ENCODE data around the gene RHBDL1.
A peak's percentile ranks its signal among the peaks of the same experiment; 100 is the strongest.
"Not testable (repeated sequence)": the region's sequence is repeated elsewhere in the genome, so short reads cannot be mapped to it uniquely, and the experiment has no call there.

RHBDL1 gene

DNA sequence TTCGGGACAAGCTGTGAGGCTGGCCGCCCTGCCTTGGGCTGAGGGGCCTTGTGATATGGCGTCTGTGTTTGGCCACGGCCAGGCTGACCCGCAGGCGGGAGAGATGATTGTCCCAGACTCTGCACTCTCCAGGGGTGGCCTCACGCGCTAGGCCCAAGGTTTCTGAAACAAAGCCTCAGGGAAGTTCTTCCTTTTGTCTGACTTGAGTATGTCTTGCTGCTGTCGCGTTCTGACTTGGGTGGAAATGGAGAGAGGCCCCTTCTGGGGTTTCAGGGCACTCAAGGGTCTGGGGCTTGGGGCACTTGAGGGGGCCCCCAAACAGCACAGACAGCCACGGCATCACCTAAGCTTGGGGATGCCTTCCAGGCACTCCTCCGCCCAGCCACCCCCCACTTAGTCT, 35.6 kb downstream of the RHBDL1 start:
- no peaks in the 10 kb centered on the region for H3K79me2 ChIP-seq (ENCODE audit: insufficient read depth, low read length)
- H4K20me1 ChIP-seq (ENCODE audit: low read depth, low read length) = no peaks in the 10 kb centered on the region
- no peaks in the 10 kb centered on the region for H3F3A ChIP-seq (ENCODE audit: insufficient read depth)
- no peak overlapping the region for H3K9ac ChIP-seq (ENCODE audit: low read length)
- H3K27ac ChIP-seq (ENCODE audit: low read depth, low read length) = no peak overlapping the region
- no peaks in the 10 kb centered on the region for H3K9me3 ChIP-seq (ENCODE audit: insufficient read depth, low read length)
- H3K36me3 ChIP-seq (ENCODE audit: low read length) = no peaks in the 10 kb centered on the region
- H3K4me3 ChIP-seq (ENCODE audit: insufficient read depth, low read length, poor library complexity, severe bottlenecking) = no peak overlapping the region
- H3K4me2 ChIP-seq (ENCODE audit: low read depth, low read length, poor library complexity, severe bottlenecking) = no peak overlapping the region
- no peak overlapping the region for H2AFZ ChIP-seq (ENCODE audit: low read depth, low read length, severe bottlenecking)
- H3K9me2 ChIP-seq (replicated peaks; ENCODE audit: insufficient read depth, low read length) = no peaks in the 10 kb centered on the region
- H3K27me3 ChIP-seq (ENCODE audit: low read length) = no peaks in the 10 kb centered on the region
- TF ChIP-seq EZH2phosphoT487 (conservative IDR thresholded peaks at IDR 0.05; ENCODE audit: low read length) = no peak
- TF ChIP-seq, protein P1, sequence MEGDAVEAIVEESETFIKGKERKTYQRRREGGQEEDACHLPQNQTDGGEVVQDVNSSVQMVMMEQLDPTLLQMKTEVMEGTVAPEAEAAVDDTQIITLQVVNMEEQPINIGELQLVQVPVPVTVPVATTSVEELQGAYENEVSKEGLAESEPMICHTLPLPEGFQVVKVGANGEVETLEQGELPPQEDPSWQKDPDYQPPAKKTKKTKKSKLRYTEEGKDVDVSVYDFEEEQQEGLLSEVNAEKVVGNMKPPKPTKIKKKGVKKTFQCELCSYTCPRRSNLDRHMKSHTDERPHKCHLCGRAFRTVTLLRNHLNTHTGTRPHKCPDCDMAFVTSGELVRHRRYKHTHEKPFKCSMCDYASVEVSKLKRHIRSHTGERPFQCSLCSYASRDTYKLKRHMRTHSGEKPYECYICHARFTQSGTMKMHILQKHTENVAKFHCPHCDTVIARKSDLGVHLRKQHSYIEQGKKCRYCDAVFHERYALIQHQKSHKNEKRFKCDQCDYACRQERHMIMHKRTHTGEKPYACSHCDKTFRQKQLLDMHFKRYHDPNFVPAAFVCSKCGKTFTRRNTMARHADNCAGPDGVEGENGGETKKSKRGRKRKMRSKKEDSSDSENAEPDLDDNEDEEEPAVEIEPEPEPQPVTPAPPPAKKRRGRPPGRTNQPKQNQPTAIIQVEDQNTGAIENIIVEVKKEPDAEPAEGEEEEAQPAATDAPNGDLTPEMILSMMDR (IDR thresholded peaks at IDR 0.05; ENCODE audit: insufficient read depth, low read length, poor library complexity, severe bottlenecking) = no peak

- H3K27ac ChIP-seq (ENCODE audit: low read depth, low read length) = no peak overlapping the region
- H3K4me3 ChIP-seq (ENCODE audit: insufficient read depth, low read length, poor library complexity, severe bottlenecking) = no peak overlapping the region
- no peak overlapping the region for H3K9ac ChIP-seq (ENCODE audit: low read length)
- no peaks in the 10 kb centered on the region for H3K9me2 ChIP-seq (replicated peaks; ENCODE audit: insufficient read depth, low read length)
- no peak overlapping the region for H2AFZ ChIP-seq (ENCODE audit: low read depth, low read length, severe bottlenecking)
- H3K79me2 ChIP-seq (ENCODE audit: insufficient read depth, low read length) = no peaks in the 10 kb centered on the region
- no peaks in the 10 kb centered on the region for H3K9me3 ChIP-seq (ENCODE audit: insufficient read depth, low read length)
- H3K27me3 ChIP-seq (ENCODE audit: low read length) = no peaks in the 10 kb centered on the region
- no peaks in the 10 kb centered on the region for H3K36me3 ChIP-seq (ENCODE audit: low read length)
- TF ChIP-seq EZH2phosphoT487 (conservative IDR thresholded peaks at IDR 0.05; ENCODE audit: low read length) = no peak
- TF ChIP-seq, protein P1 (IDR thresholded peaks at IDR 0.05; ENCODE audit: insufficient read depth, low read length, poor library complexity, severe bottlenecking) = peak; percentile 85
- no peak overlapping the region for H3K4me2 ChIP-seq (ENCODE audit: low read depth, low read length, poor library complexity, severe bottlenecking)
- H4K20me1 ChIP-seq (ENCODE audit: low read depth, low read length) = no peaks in the 10 kb centered on the region
- no peaks in the 10 kb centered on the region for H3F3A ChIP-seq (ENCODE audit: insufficient read depth)
Observed at GRCh38 chr16:711548-712320, 36.3 kb downstream of the RHBDL1 start.

- not testable (repeated sequence) for H3F3A ChIP-seq (ENCODE audit: insufficient read depth); H2AFZ ChIP-seq (ENCODE audit: low read depth, low read length, severe bottlenecking); H3K27ac ChIP-seq (ENCODE audit: low read depth, low read length); H3K79me2 ChIP-seq (ENCODE audit: insufficient read depth, low read length); H3K9me3 ChIP-seq (ENCODE audit: insufficient read depth, low read length); H3K4me2 ChIP-seq (ENCODE audit: low read depth, low read length, poor library complexity, severe bottlenecking); H4K20me1 ChIP-seq (ENCODE audit: low read depth, low read length); H3K9ac ChIP-seq (ENCODE audit: low read length); H3K4me3 ChIP-seq (ENCODE audit: insufficient read depth, low read length, poor library complexity, severe bottlenecking); H3K27me3 ChIP-seq (ENCODE audit: low read length); H3K9me2 ChIP-seq (replicated peaks; ENCODE audit: insufficient read depth, low read length); H3K36me3 ChIP-seq (ENCODE audit: low read length)
- TF ChIP-seq, protein P1 (IDR thresholded peaks at IDR 0.05; ENCODE audit: insufficient read depth, low read length, poor library complexity, severe bottlenecking) = peak; percentile 24
Observed at GRCh38 chr16:712740-713250, 37.3 kb downstream of the RHBDL1 start.

Measured in SU-DHL-6 (cell line).